AG04449 (cell line): ENCODE results near the gene CST1.
"Not testable (repeated sequence)": the region's sequence is repeated elsewhere in the genome, so short reads cannot be mapped to it uniquely, and the experiment has no call there.

ENCODE experiments used
- CTCF ChIA-PET: fragments of 350-600 bp; formaldehyde crosslinking; extraction: SDS; loops from one replicate; lab custom pipeline; 2021; ENCODE audit warnings: antibody characterized with exemption; lab: Yijun Ruan, JAX
- POLR2A ChIA-PET: fragments of 400-600, 350-600 bp; formaldehyde crosslinking; extraction: SDS; loops from one replicate; lab custom pipeline; 2020; ENCODE audit warnings: antibody characterized with exemption, inconsistent platforms; lab: Yijun Ruan, JAX
- DNase-seq: peaks from one replicate; pipeline ENCODE4 v3.0.0-alpha.2; 2010; ENCODE audit warnings: low read depth, low spot score
- H3K4me3 ChIP-seq: 2 replicates; pipeline ENCODE4 v1.5.1; 2011; ENCODE audit warnings: low read depth, mild to moderate bottlenecking, control low read depth, low read length
- TF ChIP-seq, protein P1 (sequence below): IDR thresholded peaks from one replicate; pipeline ENCODE4 v1.5.1; 2011; ENCODE audit warnings: mild to moderate bottlenecking, moderate library complexity, low read length, control low read depth, inconsistent platforms; ENCODE audit not compliant: insufficient read depth; ENCODE audit errors: missing control alignments

The CST1 gene

DNA sequence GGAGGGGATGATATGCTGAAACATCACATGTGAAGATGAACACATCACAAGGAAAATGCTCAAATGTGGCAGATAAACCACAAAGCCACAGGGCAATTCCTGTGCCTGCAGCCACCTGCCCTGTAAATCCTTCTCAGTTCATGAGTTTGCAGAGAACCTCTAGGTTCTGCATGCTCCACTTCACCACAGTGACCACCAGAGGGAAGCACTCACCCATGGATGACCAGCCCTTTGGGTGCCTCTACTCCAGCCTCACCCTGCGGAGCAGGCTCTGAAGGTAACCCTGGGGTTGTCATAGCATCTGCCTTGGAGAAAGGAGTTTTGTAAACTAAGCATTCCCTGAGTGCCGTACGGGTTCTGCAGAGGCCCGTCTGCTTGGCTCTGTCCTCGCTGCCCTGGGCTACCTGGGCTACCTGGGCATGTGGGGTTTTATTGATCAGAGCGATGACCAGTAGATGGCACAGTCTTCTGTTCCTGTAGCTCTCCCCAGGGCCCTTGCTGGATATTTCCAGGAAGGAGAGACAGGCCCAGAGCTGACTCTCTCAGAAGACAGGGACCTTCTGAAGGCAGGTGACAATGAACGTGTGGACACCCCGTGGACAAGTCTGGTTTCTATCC, 31.7 kb upstream of the CST1 start:
- DNase-seq: no peak
- CTCF ChIA-PET: interaction anchor here (0.9 to 1.4 kb wide), 4 partner anchors 9 to 215 kb away, joined by 3 read pairs; no protein-coding TSS in a partner anchor
- TF ChIP-seq, protein P1, sequence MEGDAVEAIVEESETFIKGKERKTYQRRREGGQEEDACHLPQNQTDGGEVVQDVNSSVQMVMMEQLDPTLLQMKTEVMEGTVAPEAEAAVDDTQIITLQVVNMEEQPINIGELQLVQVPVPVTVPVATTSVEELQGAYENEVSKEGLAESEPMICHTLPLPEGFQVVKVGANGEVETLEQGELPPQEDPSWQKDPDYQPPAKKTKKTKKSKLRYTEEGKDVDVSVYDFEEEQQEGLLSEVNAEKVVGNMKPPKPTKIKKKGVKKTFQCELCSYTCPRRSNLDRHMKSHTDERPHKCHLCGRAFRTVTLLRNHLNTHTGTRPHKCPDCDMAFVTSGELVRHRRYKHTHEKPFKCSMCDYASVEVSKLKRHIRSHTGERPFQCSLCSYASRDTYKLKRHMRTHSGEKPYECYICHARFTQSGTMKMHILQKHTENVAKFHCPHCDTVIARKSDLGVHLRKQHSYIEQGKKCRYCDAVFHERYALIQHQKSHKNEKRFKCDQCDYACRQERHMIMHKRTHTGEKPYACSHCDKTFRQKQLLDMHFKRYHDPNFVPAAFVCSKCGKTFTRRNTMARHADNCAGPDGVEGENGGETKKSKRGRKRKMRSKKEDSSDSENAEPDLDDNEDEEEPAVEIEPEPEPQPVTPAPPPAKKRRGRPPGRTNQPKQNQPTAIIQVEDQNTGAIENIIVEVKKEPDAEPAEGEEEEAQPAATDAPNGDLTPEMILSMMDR: peak; percentile 58
- H3K4me3 ChIP-seq: no peak overlapping the region
- POLR2A ChIA-PET: no interaction called here

DNA sequence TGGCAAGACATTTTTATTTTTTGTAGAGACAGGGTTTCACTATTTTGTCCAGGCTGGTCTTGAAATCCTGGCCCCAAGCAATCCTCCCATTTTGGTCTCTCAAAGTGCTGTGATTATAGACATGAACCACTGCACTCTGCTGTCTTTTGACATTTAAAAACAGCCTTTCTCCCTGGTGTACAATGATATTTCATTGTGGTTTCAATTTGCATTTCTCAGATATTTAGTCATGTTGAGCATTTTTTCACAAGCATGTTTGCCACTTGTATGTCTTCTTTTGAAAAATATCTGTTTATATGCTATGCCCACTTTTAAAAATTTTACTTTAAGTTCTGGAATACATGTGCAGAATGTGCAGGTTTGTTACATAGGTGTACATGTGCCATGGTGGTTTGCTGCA, 27.9 kb upstream of the CST1 start:
- CTCF ChIA-PET, POLR2A ChIA-PET, DNase-seq, H3K4me3 ChIP-seq: not testable (repeated sequence)

DNA sequence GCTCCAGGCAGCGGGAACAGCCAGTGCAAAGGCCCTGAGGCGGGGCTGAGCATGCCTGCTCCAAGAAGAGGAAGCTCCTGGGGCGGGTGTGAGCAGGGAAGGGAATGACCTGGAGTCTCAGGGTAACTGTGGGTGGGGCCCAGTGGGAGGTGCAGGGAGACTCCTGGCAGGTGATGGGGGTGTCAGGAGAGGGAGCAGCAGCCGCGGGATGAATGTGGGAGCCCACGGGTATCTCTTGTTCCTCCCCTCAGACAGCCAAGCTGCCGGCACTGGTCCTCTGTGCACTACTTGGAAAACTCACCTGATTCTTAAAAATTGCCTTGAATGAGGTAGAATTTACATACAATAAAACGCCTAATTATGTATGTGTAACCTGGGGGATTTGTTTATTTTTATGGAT, 26.6 kb upstream of the CST1 start:
- POLR2A ChIA-PET, DNase-seq, H3K4me3 ChIP-seq, CTCF ChIA-PET: not testable (repeated sequence)

DNA sequence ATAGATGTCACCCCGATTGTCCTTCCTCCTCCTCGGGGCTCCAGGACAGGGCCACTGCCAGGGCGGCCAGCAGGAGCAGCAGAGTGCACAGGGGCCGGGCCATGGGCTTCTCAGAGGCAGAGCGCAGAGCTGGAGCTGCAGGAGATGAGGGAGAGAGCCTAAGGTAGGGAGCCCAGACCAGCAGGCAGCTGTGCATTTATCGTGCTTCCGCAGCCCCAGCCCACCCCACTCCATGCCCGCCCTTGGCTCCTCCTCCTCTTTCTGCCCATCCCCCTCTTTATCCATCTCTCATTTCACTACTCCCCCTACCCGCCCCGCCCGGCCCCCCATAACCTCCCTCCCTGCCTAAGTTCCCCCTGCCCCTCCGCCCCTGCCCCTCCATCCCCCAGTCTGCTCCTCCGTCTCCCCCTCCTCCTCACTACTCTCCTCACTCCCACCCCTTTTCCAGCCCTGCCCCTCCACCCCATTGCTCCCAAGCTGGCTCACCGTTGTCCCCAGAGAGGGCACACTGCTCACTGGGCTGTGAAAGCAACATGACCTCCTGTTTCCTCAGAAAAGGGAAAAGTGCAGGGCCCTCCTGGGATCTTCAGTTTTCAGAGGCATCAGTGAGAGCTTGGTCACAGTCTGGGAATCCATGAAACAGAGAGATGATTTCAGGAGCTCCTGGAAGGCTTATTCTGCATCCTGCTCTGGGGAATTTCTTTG, 25.5 kb upstream of the CST1 start:
- TF ChIP-seq, protein P1: no peak
- CTCF ChIA-PET: no interaction called here
- POLR2A ChIA-PET: no interaction called here
- no peak overlapping the region for H3K4me3 ChIP-seq
- no peak for DNase-seq

DNA sequence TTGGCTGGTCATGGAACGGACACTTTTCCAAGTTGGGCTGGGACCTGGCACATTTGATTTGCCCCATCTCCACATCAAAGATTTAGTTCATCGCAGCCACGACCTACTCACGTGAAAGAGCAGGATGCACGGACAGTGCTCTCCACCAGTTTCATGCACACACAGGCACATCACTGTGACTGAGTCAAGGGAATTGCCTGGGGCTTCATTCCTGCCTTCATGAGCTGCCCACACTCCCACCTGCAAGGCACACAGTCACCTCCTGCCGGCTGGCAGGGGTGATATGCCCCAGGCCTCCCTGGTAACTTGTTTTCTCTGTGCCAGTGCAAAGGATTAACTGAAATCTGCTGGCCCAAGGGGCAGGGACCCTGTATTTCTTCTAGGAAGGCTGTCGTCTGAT, 23.3 kb upstream of the CST1 start:
- ChIA-PET POLR2A (no interaction called here), CTCF (no interaction called here)
- TF ChIP-seq, protein P1: no peak
- DNase-seq: no peak
- no peak overlapping the region for H3K4me3 ChIP-seq

DNA sequence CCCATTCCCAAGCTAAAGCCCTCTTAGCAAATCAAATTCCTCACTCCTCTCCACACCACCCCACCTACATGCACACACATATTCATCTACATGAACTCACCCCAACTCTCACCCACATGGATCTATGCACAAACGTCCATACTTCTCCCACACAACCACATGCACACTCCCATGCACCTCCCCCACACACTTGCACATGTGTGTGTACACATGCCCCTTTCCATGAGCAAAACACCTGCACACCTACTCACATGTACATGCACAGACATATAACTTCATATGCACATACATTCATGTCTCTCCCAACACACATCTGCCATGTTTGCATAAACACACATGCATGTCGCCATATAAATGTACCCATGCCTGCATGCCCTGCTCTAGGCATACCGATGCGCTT, 22.8 kb upstream of the CST1 start:
- DNase-seq: no peak
- TF ChIP-seq, protein P1: no peak
- H3K4me3 ChIP-seq: no peak overlapping the region
- ChIA-PET CTCF (interaction anchor here (0.9 kb wide), 1 partner anchor 8 kb away, joined by 3 read pairs; no protein-coding TSS in a partner anchor), POLR2A (no interaction called here)

DNA sequence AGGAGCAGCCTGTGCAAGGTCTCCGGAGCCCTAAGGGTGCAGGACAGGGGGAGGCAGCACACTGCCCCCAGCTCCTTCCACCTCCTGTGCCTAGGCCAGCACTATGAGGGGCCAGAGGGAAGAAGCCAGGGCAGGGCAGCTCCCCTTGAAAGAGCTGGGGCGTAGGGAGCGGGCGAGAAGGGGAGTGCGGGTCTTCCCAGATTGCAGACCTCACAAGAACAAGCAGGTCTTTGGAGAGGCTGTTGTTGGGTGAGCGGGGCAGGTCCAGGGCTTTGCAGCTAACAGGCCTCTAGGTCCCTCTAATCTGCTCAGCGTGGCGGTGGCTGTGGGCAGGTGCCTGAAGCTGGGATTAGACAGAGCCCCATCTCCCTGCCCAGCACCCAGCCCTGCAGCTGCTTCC, 22.4 kb upstream of the CST1 start:
- TF ChIP-seq, protein P1: no peak
- ChIA-PET CTCF (interaction anchor here (0.9 kb wide), 1 partner anchor 9 kb away, joined by 3 read pairs; no protein-coding TSS in a partner anchor), POLR2A (no interaction called here)
- no peak overlapping the region for H3K4me3 ChIP-seq
- DNase-seq: no peak
